SK-N-SH treated with all-trans-retinoic acid at 6 μM for 48 hours (cell line): ENCODE measurements around the gene ARL11.

Source experiments
- CSDC2 ChIP-seq: fragments of 250-450 bp; sonication (Bioruptor Pico); IDR thresholded peaks from 2 replicates; pipeline ENCODE4 v1.5.0; 2020; ENCODE audit warnings: mild to moderate bottlenecking, moderate library complexity
- TF ChIP-seq, protein P1 (sequence below): fragments of 250-450 bp; sonication (Bioruptor Pico); IDR thresholded peaks from 2 replicates; pipeline ENCODE4 v1.8.0; 2021; ENCODE audit warnings: low read depth, mild to moderate bottlenecking, moderate library complexity, borderline replicate concordance
- TF ChIP-seq, protein P2 (sequence below): fragments of 250-450 bp; sonication (Bioruptor Pico); IDR thresholded peaks from 2 replicates; pipeline ENCODE4 v1.8.0; 2020; ENCODE audit warnings: mild to moderate bottlenecking, moderate library complexity, borderline replicate concordance

DNA sequence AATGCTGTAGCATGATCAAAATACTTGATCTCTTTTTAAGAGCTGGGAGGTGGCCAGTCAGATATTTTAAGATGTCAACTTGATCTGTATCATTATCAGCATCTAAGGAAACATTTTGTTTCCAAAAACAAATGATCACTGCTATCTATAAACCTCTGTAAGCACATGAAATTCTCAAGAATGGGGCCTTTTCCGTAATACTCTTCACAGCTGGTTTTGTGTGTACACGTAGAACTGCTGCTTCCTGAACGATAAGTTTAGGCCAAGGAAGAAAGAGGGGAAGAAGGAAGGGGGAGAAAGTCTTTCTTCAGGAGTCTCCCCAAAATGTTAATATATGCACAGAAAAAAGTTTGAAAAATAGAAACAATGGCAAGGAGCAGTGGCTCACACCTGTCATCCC lies 25.7 kb downstream of the ARL11 start:
- no peak for TF ChIP-seq CSDC2
- TF ChIP-seq, protein P1, sequence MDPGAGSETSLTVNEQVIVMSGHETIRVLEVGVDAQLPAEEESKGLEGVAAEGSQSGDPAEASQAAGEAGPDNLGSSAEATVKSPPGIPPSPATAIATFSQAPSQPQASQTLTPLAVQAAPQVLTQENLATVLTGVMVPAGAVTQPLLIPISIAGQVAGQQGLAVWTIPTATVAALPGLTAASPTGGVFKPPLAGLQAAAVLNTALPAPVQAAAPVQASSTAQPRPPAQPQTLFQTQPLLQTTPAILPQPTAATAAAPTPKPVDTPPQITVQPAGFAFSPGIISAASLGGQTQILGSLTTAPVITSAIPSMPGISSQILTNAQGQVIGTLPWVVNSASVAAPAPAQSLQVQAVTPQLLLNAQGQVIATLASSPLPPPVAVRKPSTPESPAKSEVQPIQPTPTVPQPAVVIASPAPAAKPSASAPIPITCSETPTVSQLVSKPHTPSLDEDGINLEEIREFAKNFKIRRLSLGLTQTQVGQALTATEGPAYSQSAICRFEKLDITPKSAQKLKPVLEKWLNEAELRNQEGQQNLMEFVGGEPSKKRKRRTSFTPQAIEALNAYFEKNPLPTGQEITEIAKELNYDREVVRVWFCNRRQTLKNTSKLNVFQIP (CRISPR knock-in tag), result no peak
- TF ChIP-seq, protein P2, sequence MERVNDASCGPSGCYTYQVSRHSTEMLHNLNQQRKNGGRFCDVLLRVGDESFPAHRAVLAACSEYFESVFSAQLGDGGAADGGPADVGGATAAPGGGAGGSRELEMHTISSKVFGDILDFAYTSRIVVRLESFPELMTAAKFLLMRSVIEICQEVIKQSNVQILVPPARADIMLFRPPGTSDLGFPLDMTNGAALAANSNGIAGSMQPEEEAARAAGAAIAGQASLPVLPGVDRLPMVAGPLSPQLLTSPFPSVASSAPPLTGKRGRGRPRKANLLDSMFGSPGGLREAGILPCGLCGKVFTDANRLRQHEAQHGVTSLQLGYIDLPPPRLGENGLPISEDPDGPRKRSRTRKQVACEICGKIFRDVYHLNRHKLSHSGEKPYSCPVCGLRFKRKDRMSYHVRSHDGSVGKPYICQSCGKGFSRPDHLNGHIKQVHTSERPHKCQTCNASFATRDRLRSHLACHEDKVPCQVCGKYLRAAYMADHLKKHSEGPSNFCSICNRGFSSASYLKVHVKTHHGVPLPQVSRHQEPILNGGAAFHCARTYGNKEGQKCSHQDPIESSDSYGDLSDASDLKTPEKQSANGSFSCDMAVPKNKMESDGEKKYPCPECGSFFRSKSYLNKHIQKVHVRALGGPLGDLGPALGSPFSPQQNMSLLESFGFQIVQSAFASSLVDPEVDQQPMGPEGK, result no peak
